ENCODE results near the gene DHFR.

DHFR gene

GRCh38 chr5:80623999-80624398 is 30.8 kb downstream of the DHFR start:
- Histone ChIP-seq H3K4me2 (ENCODE audit: low read length, poor library complexity, severe bottlenecking) (no peak overlapping the region), H4K8ac (ENCODE audit: low read length) (no peak overlapping the region), H3K79me1 (replicated peaks; ENCODE audit: low read length, poor library complexity, severe bottlenecking) (no peaks in the 10 kb centered on the region), H3K4me3 (ENCODE audit: insufficient read depth in 1 of 2, low read depth in 1 of 2, low read length in 2 of 2) (no peak overlapping the region), H3K27me3 (ENCODE audit: control insufficient read depth in 1 of 2, insufficient read depth in 1 of 2, low read length in 2 of 2) (no peaks in the 10 kb centered on the region), H2AFZ (ENCODE audit: low read depth, low read length) (no peak overlapping the region), H3K4me1 (ENCODE audit: control insufficient read depth, insufficient read depth, low read depth, low read length) (no peaks in the 10 kb centered on the region), H2BK5ac (ENCODE audit: low read depth, low read length, poor library complexity, severe bottlenecking) (no peak overlapping the region), H3K18ac (ENCODE audit: low read depth in 1 of 2, low read length in 2 of 2) (no peak overlapping the region), H2BK12ac (ENCODE audit: low read length in 2 of 2) (no peak overlapping the region), H3K36me3 (ENCODE audit: control insufficient read depth in 1 of 2, insufficient read depth in 2 of 2, low read depth in 1 of 2, low read length in 2 of 2) (no peaks in the 10 kb centered on the region), H2BK15ac (ENCODE audit: low read depth, poor library complexity, severe bottlenecking) (no peak overlapping the region), H3K4ac (ENCODE audit: low read depth in 1 of 2, low read length in 2 of 2) (no peak overlapping the region), H2BK120ac (ENCODE audit: low read depth, low read length) (no peak overlapping the region), H4K91ac (ENCODE audit: low read length) (no peak overlapping the region), H3K27ac (ENCODE audit: low read length, poor library complexity, severe bottlenecking) (no peak overlapping the region), H3K9me3 (ENCODE audit: control insufficient read depth, low read length) (no peaks in the 10 kb centered on the region), H3K14ac (ENCODE audit: low read length in 2 of 2) (no peak overlapping the region), H3K23ac (ENCODE audit: low read length in 2 of 2) (no peak overlapping the region), H2AK5ac (ENCODE audit: low read length, severe bottlenecking) (no peak overlapping the region), H3K9ac (ENCODE audit: low read length) (no peak overlapping the region)
- 80% methylated on average over 4 of the region's 4 CpGs for WGBS
- DNase-seq: no peak

DNA sequence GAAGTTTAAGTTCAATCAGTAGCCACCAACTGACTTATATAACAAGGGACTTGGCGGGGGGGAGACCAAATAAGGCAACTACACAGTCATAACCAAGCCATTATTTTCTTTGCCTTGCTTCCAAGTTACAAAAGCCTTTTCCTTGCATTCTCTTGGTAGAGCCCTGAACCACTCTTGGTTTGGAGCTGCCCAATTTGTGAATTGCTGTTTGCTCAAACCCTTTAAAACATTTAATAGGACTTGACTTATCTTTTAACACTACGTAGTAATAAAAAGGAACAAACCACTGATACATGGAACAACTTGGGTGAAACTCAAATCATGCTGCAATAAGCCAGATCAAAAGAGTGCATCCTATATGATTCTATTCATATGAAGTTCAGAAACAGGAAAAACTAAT is 32.0 kb downstream of the DHFR start:
- Histone ChIP-seq H2BK12ac (ENCODE audit: low read length in 2 of 2) (no peak overlapping the region), H3K4me1 (ENCODE audit: control insufficient read depth, insufficient read depth, low read depth, low read length) (no peaks in the 10 kb centered on the region), H3K18ac (ENCODE audit: low read depth in 1 of 2, low read length in 2 of 2) (no peak overlapping the region), H3K27me3 (ENCODE audit: control insufficient read depth in 1 of 2, insufficient read depth in 1 of 2, low read length in 2 of 2) (no peaks in the 10 kb centered on the region), H3K36me3 (ENCODE audit: control insufficient read depth in 1 of 2, insufficient read depth in 2 of 2, low read depth in 1 of 2, low read length in 2 of 2) (no peaks in the 10 kb centered on the region), H3K27ac (ENCODE audit: low read length, poor library complexity, severe bottlenecking) (no peak overlapping the region), H4K91ac (ENCODE audit: low read length) (no peak overlapping the region), H4K8ac (ENCODE audit: low read length) (no peak overlapping the region), H2BK120ac (ENCODE audit: low read depth, low read length) (no peak overlapping the region), H3K79me1 (replicated peaks; ENCODE audit: low read length, poor library complexity, severe bottlenecking) (no peaks in the 10 kb centered on the region), H3K4me3 (ENCODE audit: insufficient read depth in 1 of 2, low read depth in 1 of 2, low read length in 2 of 2) (no peak overlapping the region), H3K9me3 (ENCODE audit: control insufficient read depth, low read length) (no peaks in the 10 kb centered on the region), H3K9ac (ENCODE audit: low read length) (no peak overlapping the region), H2AK5ac (ENCODE audit: low read length, severe bottlenecking) (no peak overlapping the region), H3K14ac (ENCODE audit: low read length in 2 of 2) (no peak overlapping the region), H3K4me2 (ENCODE audit: low read length, poor library complexity, severe bottlenecking) (no peak overlapping the region), H2BK5ac (ENCODE audit: low read depth, low read length, poor library complexity, severe bottlenecking) (no peak overlapping the region), H3K23ac (ENCODE audit: low read length in 2 of 2) (no peak overlapping the region), H2BK15ac (ENCODE audit: low read depth, poor library complexity, severe bottlenecking) (no peak overlapping the region), H2AFZ (ENCODE audit: low read depth, low read length) (no peak overlapping the region), H3K4ac (ENCODE audit: low read depth in 1 of 2, low read length in 2 of 2) (no peak overlapping the region)
- no peak for DNase-seq
- WGBS: 100% methylated on average over 2 of the region's 2 CpGs

DNA sequence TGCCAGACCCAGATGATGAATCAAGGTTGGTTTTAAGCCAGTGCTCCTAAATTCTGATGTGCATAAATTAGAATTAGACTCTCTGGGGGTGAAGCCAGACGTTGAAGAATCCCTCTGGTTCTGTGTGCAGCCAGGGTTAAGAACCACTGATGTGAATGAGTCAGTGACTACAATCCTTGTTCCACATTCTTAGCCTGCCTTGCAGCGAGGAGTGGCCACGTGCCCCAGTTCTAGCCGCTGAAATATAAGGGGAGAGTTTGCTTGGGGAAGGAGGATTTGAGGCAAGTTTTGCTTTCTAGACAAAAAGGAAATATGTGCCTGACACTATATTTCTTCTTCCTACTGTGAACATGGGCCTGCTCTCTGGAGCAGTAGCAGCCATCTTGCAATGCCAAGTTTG is 34.6 kb downstream of the DHFR start:
- H3K9me3 ChIP-seq (ENCODE audit: control insufficient read depth, low read length): no peaks in the 10 kb centered on the region
- no peak overlapping the region for H3K4me3 ChIP-seq (ENCODE audit: insufficient read depth in 1 of 2, low read depth in 1 of 2, low read length in 2 of 2)
- no peak overlapping the region for H3K9ac ChIP-seq (ENCODE audit: low read length)
- no peak overlapping the region for H2BK120ac ChIP-seq (ENCODE audit: low read depth, low read length)
- H2AFZ ChIP-seq (ENCODE audit: low read depth, low read length): no peak overlapping the region
- H2BK15ac ChIP-seq (ENCODE audit: low read depth, poor library complexity, severe bottlenecking): no peak overlapping the region
- no peaks in the 10 kb centered on the region for H3K79me1 ChIP-seq (replicated peaks; ENCODE audit: low read length, poor library complexity, severe bottlenecking)
- no peaks in the 10 kb centered on the region for H3K27me3 ChIP-seq (ENCODE audit: control insufficient read depth in 1 of 2, insufficient read depth in 1 of 2, low read length in 2 of 2)
- H3K4me1 ChIP-seq (ENCODE audit: control insufficient read depth, insufficient read depth, low read depth, low read length): no peaks in the 10 kb centered on the region
- no peak overlapping the region for H3K18ac ChIP-seq (ENCODE audit: low read depth in 1 of 2, low read length in 2 of 2)
- H3K36me3 ChIP-seq (ENCODE audit: control insufficient read depth in 1 of 2, insufficient read depth in 2 of 2, low read depth in 1 of 2, low read length in 2 of 2): no peaks in the 10 kb centered on the region
- no peak overlapping the region for H3K4ac ChIP-seq (ENCODE audit: low read depth in 1 of 2, low read length in 2 of 2)
- no peak overlapping the region for H3K27ac ChIP-seq (ENCODE audit: low read length, poor library complexity, severe bottlenecking)
- peak; percentile 34 for DNase-seq
- 75% methylated on average over 4 of the region's 4 CpGs for WGBS
- no peak overlapping the region for H3K4me2 ChIP-seq (ENCODE audit: low read length, poor library complexity, severe bottlenecking)
- H4K91ac ChIP-seq (ENCODE audit: low read length): no peak overlapping the region
- H2AK5ac ChIP-seq (ENCODE audit: low read length, severe bottlenecking): no peak overlapping the region
- H3K14ac ChIP-seq (ENCODE audit: low read length in 2 of 2): no peak overlapping the region
- H3K23ac ChIP-seq (ENCODE audit: low read length in 2 of 2): no peak overlapping the region
- H4K8ac ChIP-seq (ENCODE audit: low read length): no peak overlapping the region
- H2BK5ac ChIP-seq (ENCODE audit: low read depth, low read length, poor library complexity, severe bottlenecking): no peak overlapping the region
- H2BK12ac ChIP-seq (ENCODE audit: low read length in 2 of 2): no peak overlapping the region

DNA sequence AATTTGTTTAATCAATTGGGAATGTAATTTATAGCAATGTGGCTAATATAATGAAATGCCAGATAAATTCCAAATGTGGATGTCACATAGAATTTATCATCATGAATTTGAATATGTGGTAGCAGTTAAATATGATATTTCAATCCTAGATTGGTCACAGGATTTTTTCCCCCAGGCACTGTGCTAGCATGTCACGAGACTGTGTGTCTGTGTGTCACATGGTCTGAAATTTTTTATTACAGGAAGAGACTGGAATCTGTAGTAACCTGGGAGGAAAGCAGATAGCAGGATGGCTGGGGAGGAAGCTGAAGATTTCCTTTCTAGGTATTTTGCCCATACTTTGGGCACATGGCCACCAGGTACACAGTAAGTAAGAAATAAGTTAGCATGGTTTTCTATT is 35.7 kb downstream of the DHFR start:
- Histone ChIP-seq H3K79me1 (replicated peaks; ENCODE audit: low read length, poor library complexity, severe bottlenecking) (no peaks in the 10 kb centered on the region), H3K4me1 (ENCODE audit: control insufficient read depth, insufficient read depth, low read depth, low read length) (no peaks in the 10 kb centered on the region), H4K91ac (ENCODE audit: low read length) (no peak overlapping the region), H2BK15ac (ENCODE audit: low read depth, poor library complexity, severe bottlenecking) (no peak overlapping the region), H4K8ac (ENCODE audit: low read length) (no peak overlapping the region), H3K4me3 (ENCODE audit: insufficient read depth in 1 of 2, low read depth in 1 of 2, low read length in 2 of 2) (no peak overlapping the region), H3K4me2 (ENCODE audit: low read length, poor library complexity, severe bottlenecking) (no peak overlapping the region), H3K36me3 (ENCODE audit: control insufficient read depth in 1 of 2, insufficient read depth in 2 of 2, low read depth in 1 of 2, low read length in 2 of 2) (no peaks in the 10 kb centered on the region), H3K27ac (ENCODE audit: low read length, poor library complexity, severe bottlenecking) (no peak overlapping the region), H3K27me3 (ENCODE audit: control insufficient read depth in 1 of 2, insufficient read depth in 1 of 2, low read length in 2 of 2) (no peaks in the 10 kb centered on the region), H2BK12ac (ENCODE audit: low read length in 2 of 2) (no peak overlapping the region), H3K23ac (ENCODE audit: low read length in 2 of 2) (no peak overlapping the region), H2AFZ (ENCODE audit: low read depth, low read length) (no peak overlapping the region), H3K9me3 (ENCODE audit: control insufficient read depth, low read length) (no peaks in the 10 kb centered on the region), H3K14ac (ENCODE audit: low read length in 2 of 2) (no peak overlapping the region), H2AK5ac (ENCODE audit: low read length, severe bottlenecking) (no peak overlapping the region), H3K4ac (ENCODE audit: low read depth in 1 of 2, low read length in 2 of 2) (no peak overlapping the region), H3K9ac (ENCODE audit: low read length) (no peak overlapping the region), H2BK120ac (ENCODE audit: low read depth, low read length) (no peak overlapping the region), H3K18ac (ENCODE audit: low read depth in 1 of 2, low read length in 2 of 2) (no peak overlapping the region), H2BK5ac (ENCODE audit: low read depth, low read length, poor library complexity, severe bottlenecking) (no peak overlapping the region)
- WGBS: 92% methylated on average over 1 of the region's 1 CpG
- DNase-seq: no peak

All from mesenchymal stem cell (in vitro differentiated cells and primary cell).